C4-2B (cell line): ENCODE results near the gene DFFA.

Experiments
- ZFX ChIP-seq: fragments of 450-650 bp; IDR thresholded peaks from 2 replicates; pipeline ENCODE4 v1.6.1; 2017
- TF ChIP-seq, protein P1 (sequence below): fragments of 450-650 bp; conservative IDR thresholded peaks from 2 replicates; pipeline ENCODE4 v1.5.1; 2017; ENCODE audit warnings: mild to moderate bottlenecking

DNA sequence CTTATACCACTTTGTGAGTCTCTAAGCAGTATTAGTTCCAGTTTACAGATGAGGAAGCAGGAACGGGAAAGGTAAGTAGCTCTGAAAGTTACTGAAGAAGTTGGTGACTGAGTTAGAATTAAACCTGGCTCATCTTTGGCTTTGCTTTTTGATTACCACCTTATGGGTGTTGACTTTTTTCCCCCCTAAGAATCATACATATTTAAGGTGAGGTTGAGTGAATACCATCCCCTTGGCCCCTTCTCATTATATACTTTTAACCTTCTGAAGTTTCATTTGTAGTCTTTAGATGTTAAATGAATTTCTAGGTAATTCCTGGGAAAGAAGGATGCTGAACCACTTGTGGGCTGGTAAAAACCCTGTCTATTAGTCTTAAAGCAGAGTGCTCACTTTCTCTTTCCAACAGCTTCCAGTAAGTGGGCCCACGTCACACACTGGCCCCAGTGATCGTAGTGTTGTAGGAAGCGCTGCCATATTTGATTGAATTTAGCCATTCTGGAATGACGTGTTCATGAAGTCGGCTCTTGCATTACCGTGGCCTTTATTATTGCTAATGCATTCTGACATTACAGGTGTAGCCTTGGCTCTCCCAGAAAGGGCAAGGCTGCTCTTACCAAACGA is 49.3 kb upstream of the DFFA start:
- TF ChIP-seq, protein P1, sequence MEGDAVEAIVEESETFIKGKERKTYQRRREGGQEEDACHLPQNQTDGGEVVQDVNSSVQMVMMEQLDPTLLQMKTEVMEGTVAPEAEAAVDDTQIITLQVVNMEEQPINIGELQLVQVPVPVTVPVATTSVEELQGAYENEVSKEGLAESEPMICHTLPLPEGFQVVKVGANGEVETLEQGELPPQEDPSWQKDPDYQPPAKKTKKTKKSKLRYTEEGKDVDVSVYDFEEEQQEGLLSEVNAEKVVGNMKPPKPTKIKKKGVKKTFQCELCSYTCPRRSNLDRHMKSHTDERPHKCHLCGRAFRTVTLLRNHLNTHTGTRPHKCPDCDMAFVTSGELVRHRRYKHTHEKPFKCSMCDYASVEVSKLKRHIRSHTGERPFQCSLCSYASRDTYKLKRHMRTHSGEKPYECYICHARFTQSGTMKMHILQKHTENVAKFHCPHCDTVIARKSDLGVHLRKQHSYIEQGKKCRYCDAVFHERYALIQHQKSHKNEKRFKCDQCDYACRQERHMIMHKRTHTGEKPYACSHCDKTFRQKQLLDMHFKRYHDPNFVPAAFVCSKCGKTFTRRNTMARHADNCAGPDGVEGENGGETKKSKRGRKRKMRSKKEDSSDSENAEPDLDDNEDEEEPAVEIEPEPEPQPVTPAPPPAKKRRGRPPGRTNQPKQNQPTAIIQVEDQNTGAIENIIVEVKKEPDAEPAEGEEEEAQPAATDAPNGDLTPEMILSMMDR: no peak
- no peak for TF ChIP-seq ZFX
